Natural killer cell treated with Interleukin-12 subunit alpha and Interleukin-12 subunit beta and Interleukin-15 and Interleukin-18, amount 100 ng/mL, for 72 hours (primary cell): Measurements from ENCODE around the gene DOCK11. TPM values are rescaled to one million over a fixed set of nuclear protein-coding genes. Genes with fewer than 3 reads are reported as not detected.

Experiments used
- ATAC-seq, 2 donors: fragments of 150-1000 bp; cut with Tn5 transposase in 1 of 2; sonication (Bioruptor Pico), chemical (Tn5 transposase) in 1 of 2; 2 replicates each; pipeline ENCODE4 v1.10.0; 2021
- DNase-seq: peaks from one replicate; pipeline ENCODE4 v3.0.0; 2022; ENCODE audit warnings: low spot score
- H3K27ac Mint-ChIP-seq, 2 donors: 1 replicate in 1 of 2; 2 replicates in 1 of 2; pipeline ENCODE4 v1.8.0; 2022; ENCODE audit warnings: mixed read lengths in 2 of 2, mild to moderate bottlenecking in 1 of 2, moderate library complexity in 1 of 2
- H3K27me3 Mint-ChIP-seq, 2 donors: 1 replicate in 1 of 2; 2 replicates in 1 of 2; pipeline ENCODE4 v1.8.0; 2022; ENCODE audit warnings: mixed read lengths in 2 of 2
- H3K36me3 Mint-ChIP-seq: one replicate; pipeline ENCODE4 v1.8.0; 2022; ENCODE audit warnings: mixed read lengths
- H3K4me1 Mint-ChIP-seq, 2 donors: 1 replicate in 1 of 2; 2 replicates in 1 of 2; pipeline ENCODE4 v1.8.0; 2022; ENCODE audit warnings: low read depth in 2 of 2, mixed read lengths in 2 of 2, mild to moderate bottlenecking in 1 of 2
- H3K4me3 Mint-ChIP-seq: one replicate; pipeline ENCODE4 v1.8.0; 2022; ENCODE audit warnings: mixed read lengths
- H3K9me3 Mint-ChIP-seq: 2 replicates; pipeline ENCODE4 v1.8.0; 2022; ENCODE audit warnings: mixed read lengths
- total RNA-seq, 2 donors: library from RNA; stranded (reverse); gene quantifications; one replicate each; pipeline ENCODE4 v1.2.3, GENCODE V29; 2022

DOCK11 gene
- total RNA-seq, 2 donors from 2014 or later = 32.0 to 44.5 TPM

DNA sequence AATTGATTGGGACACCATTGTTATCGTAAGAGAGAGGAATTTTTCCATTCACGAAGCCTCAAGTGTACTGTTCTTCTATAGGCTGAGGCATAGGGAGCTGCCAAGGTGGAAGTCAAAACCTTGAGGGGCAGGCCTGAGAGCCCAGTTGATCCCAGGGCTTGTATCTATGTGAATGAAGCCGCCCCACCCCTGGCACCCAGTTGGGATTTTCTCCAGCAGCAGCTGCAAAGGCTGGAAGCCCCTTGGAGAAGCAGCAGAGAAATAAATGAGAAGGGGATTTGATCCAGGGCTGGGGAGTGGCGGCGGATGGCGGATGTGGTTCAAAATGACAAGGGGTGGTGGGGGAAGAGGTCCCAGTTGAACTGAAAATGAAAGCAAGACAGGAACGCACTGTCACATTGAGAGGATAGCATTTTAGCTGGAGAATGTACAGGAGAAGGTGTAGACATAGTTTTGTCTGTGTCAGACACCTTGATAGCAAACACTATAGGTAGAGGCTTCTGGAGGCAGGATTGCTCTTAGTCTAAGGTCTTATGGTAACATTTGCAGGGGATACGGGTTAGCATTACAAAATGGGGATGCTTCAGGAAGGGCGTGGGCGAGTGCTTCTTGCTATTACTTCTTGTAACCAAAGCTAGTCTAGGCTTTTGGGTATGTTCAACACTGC, 32.6 kb downstream of the DOCK11 start:
- H3K9me3 Mint-ChIP-seq = peaks cover 3% of the 10 kb centered on the region
- ATAC-seq (peak; percentile 85 to 90), DNase-seq (peak; percentile 70)
- peak overlapping the region; percentile 93 to 95 for H3K27ac Mint-ChIP-seq
- peak overlapping the region; percentile 94 for H3K4me3 Mint-ChIP-seq
- H3K27me3 Mint-ChIP-seq = peaks cover 0 to 5% of the 10 kb centered on the region in 2 donors
- peaks cover 11% of the 10 kb centered on the region for H3K36me3 Mint-ChIP-seq
- peaks cover 53 to 72% of the 10 kb centered on the region in 2 donors for H3K4me1 Mint-ChIP-seq

DNA sequence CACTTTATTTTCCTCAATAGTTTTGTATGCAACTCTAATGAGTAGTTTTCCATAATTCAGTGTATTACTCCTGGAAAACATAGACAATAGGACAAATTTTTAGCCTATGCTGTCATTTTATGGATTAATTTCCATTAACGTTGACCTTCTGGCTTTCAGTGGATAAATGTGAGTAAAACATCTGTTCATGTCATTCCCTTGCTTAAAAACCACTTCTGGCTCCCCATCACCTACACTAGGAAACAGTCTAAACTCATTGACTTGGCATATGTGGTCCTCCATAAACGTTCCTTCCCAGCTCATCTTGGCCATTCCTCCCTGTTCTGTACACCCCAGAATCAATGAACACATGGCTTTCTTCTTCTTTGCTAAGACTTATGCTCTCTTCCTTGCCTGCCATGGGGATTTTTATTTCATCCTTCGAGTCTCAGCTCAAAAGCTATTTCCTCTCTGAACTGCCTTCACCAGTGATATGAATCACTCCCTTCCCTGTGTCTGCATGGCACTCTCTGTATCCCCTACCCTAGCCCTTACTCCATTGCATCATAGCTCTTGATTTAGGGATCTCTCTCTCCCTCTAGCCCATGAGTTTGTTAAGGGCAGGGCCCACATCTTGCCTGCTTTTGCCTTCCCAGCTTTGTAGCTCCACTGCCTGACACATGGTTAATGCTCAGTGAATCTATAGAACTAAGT, 34.8 kb downstream of the DOCK11 start:
- Mint-ChIP-seq H3K9me3 (peaks cover 3% of the 10 kb centered on the region), H3K4me1 (peaks cover 45 to 73% of the 10 kb centered on the region in 2 donors)
- no peak for DNase-seq

DNA sequence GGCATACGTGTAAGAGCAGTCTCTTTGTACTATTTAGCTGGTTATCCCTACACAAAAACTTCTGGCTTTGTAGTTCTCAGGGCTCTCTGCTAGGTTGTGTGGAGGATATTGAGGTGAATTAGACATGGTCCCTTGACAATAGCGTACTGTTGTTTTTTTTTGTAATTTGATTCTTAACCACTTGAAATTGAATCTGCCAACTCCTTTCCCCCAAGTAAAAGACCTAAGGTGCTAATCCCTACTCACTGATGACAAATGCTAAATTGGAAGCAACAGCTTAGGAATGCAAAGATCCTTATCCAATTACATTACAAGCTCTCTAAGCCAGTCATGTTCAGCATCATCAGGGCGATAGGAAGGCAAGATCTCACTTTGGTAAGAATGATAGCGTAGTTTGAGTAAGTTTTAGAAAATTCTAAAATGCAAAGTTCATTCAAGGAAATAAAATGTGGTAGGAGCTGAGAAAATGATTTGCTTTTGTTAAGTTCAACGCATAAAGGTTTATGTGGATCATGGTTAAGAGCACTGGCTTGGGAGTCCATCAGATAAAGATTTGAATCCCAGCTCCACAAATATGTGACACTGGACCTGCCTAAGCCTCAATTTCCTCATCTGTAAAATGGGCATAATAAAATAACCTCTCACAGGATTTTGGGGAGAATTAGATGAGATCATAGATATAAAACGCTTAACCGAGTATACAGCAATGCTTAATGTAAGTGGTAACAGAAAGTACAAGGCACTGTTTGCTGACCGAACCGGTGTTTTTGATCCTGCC, 39.3 kb downstream of the DOCK11 start:
- ATAC-seq = no peak
- H3K9me3 Mint-ChIP-seq = no peaks in the 10 kb centered on the region
- H3K27ac Mint-ChIP-seq = peak overlapping the region; percentile 87
- no peaks in the 10 kb centered on the region for H3K27me3 Mint-ChIP-seq
- H3K36me3 Mint-ChIP-seq = peaks cover 7% of the 10 kb centered on the region
- DNase-seq = no peak
- peaks cover 35 to 69% of the 10 kb centered on the region in 2 donors for H3K4me1 Mint-ChIP-seq
- peak overlapping the region; percentile 83 for H3K4me3 Mint-ChIP-seq

More for the DNA sequence above, 34.8 kb downstream of the DOCK11 start:
- H3K4me3 Mint-ChIP-seq = peak overlapping the region; percentile 69
- peak overlapping the region; percentile 93 to 95 for H3K27ac Mint-ChIP-seq
- peaks cover 0 to 2% of the 10 kb centered on the region in 2 donors for H3K27me3 Mint-ChIP-seq
- H3K36me3 Mint-ChIP-seq = peaks cover 11% of the 10 kb centered on the region
- peak; percentile 54 to 63 for ATAC-seq

DNA sequence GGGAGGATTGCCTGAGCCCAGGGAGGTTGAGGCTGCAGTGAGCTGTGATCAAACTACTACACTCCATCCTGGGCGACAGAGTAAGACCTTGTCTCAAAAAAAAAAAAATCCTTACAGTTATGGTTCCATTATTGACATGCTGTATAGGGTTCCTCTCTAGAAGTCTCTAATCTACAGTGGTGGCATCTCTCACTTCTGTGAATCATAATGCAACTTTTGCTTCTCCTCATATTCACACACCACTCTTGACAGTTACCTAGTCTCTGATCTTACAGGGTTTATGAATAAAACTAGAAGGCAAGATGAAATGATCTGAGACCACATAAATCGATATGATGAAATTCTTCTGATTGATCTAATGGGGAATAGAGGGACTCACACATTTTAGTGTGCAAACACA, 40.6 kb downstream of the DOCK11 start:
- Mint-ChIP-seq H3K4me1 (peaks cover 28 to 56% of the 10 kb centered on the region in 2 donors), H3K4me3 (peak overlapping the region; percentile 83), H3K36me3 (peaks cover 7% of the 10 kb centered on the region), H3K27me3 (no peaks in the 10 kb centered on the region), H3K9me3 (no peaks in the 10 kb centered on the region), H3K27ac (peak overlapping the region; percentile 87)
- ATAC-seq (peak; percentile 85 to 96), DNase-seq (no peak)

DNA sequence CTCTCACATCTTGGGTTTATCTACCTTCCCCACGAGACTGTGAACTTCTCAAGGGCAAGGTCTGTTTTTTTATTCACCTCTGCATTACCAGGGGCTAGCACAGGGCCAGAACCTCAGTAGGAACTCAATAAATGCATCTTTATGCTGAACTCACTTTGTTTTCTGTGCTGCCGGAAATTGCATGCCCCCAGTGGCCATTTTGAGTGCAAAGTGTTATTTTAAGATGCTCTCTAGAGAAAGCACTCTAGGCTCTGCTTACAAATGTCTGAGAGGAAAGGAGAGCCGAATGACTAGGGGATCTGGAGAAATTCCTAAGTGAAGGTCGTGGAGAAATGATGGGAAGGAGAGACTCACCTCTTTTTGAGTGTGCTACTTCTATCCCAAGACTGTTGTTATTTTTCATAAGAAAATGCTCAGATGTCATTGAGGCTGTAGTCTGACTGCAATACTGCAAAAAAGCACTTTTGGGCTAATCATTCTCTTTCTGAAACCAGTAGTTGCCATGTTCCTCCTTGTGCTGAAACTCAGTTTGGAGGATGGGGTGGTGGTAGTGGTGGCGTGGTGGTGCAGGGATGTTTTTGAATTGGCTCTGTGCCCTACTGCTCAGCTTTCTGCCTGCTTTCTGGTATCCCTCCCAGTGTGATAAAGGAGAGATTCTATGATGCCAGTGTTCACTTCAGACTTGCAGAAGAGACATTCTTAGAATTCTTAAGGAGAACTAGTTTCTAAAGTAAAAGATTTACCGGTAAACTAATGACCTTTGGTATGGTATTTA, 41.3 kb downstream of the DOCK11 start:
- Mint-ChIP-seq H3K4me3 (peak overlapping the region; percentile 83), H3K9me3 (no peaks in the 10 kb centered on the region), H3K27me3 (no peaks in the 10 kb centered on the region), H3K4me1 (peaks cover 31 to 53% of the 10 kb centered on the region in 2 donors), H3K36me3 (peaks cover 5% of the 10 kb centered on the region), H3K27ac (peak overlapping the region; percentile 87)
- DNase-seq (peak; percentile 66), ATAC-seq (peak; percentile 70)

DNA sequence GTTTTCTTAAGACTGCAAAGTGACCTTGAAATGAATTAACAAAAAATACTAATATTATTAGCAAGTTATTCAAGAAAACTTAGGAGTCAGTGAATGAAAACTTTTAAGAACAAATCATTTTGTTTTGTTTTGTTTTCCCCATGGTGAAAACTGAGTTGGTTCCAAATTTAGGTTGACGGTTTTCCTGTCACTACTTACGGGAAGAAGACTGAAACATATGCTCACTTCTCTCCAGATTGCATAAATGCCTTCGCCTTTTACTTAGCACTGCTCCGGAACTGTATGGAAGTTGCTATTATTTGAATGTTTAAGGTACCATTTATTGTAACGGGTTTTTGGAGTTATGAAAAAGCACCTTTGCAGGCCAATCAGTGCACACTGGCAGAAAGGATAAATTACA, 42.8 kb downstream of the DOCK11 start:
- H3K9me3 Mint-ChIP-seq = no peaks in the 10 kb centered on the region
- H3K4me1 Mint-ChIP-seq = peaks cover 26 to 48% of the 10 kb centered on the region in 2 donors
- H3K27me3 Mint-ChIP-seq = no peaks in the 10 kb centered on the region
- peak overlapping the region; percentile 80 for H3K4me3 Mint-ChIP-seq
- no peaks in the 10 kb centered on the region for H3K36me3 Mint-ChIP-seq
- ATAC-seq = no peak
- no peak for DNase-seq
- H3K27ac Mint-ChIP-seq = peak overlapping the region; percentile 88 to 92

DNA sequence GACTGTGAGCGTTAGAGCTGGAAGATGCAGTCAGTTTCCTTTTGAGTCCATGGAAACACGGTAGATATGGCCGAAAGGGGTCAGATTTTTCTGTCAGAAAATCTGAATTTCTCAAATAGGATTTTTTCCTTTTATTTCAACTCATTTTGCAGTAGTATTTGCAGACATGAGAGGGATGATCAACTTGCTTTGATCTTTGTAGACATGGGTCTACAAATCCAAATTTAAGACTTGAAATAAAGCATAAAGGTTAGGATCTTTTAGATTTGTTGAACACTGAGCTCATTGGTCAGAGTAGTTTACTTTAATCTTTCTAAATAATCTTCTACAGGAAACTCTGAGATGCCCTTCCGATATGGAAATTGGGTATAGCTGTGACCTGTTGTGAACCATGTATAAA, 44.7 kb downstream of the DOCK11 start:
- Mint-ChIP-seq H3K4me1 (peaks cover 20 to 30% of the 10 kb centered on the region in 2 donors), H3K4me3 (no peak overlapping the region), H3K9me3 (no peaks in the 10 kb centered on the region), H3K27ac (no peak overlapping the region), H3K27me3 (no peaks in the 10 kb centered on the region), H3K36me3 (no peaks in the 10 kb centered on the region)
- DNase-seq (no peak), ATAC-seq (no peak)

DNA sequence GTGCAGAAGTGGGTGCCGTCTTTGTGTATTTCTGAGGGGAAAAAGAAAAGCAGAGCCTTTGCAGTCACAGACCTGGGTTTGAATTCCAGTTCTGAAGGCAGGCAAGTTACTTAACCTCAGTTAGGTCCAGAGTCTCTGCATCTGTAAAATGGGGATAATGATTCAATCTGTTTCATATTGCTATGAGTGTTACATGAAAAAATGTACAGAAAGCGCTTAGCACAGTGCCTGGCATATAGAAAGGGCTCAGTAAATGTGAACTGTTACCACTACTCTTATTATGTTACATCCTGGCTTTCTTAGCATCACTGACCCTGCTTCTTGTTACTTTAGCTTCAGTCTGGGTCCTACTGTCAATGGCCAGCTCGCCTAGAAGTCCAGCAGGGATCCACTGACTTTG, 45.9 kb downstream of the DOCK11 start:
- H3K4me3 Mint-ChIP-seq = no peak overlapping the region
- no peak for DNase-seq
- H3K36me3 Mint-ChIP-seq = no peaks in the 10 kb centered on the region
- peak overlapping the region in 1 of 2 donors; percentile 28 for H3K27ac Mint-ChIP-seq
- H3K4me1 Mint-ChIP-seq = peaks cover 15 to 19% of the 10 kb centered on the region in 2 donors
- no peaks in the 10 kb centered on the region for H3K27me3 Mint-ChIP-seq
- H3K9me3 Mint-ChIP-seq = no peaks in the 10 kb centered on the region
- ATAC-seq = no peak

DNA sequence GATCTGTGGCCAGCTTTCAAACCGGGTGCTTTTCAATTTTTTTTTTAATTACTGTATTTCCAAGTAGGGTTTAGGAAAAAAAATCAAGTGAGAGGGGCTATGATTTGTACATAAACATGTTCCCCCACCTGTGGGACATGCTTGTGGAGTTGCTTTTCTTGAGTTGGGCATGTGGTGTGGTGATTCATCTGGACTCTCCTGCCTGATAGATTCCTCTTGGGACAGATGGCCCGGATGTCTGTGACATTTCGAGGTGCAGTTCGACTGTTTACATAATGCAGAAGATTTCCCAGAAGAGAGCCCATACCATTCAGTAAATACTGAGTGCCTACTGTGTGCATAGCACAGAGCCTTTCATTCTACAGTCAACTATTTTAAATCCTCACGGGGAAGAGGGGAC, 49.9 kb downstream of the DOCK11 start:
- Mint-ChIP-seq H3K27ac (peak overlapping the region in 1 of 2 donors; percentile 70), H3K4me1 (peaks cover 0 to 7% of the 10 kb centered on the region in 2 donors), H3K36me3 (no peaks in the 10 kb centered on the region), H3K27me3 (no peaks in the 10 kb centered on the region), H3K9me3 (no peaks in the 10 kb centered on the region), H3K4me3 (no peak overlapping the region)
- DNase-seq = no peak
- no peak for ATAC-seq

DNA sequence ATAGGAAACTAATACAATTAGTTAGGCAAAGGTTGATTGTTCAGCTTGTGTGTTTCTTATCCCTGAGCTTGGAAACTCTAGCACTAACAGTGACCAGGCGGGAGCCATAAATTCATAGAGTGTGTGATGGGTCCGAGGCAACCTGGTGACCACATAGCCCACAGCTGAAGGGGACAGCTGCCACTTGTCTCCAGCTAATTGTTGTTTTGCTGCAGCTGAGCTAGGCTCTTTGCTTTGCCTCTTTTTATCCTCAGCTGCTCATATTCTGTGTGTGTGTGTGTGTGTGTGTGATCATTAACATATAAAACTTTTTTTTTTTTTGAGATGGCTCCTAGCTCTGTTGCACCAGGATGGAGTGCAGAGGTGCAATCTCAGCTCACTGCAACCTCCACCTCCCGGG, 53.2 kb downstream of the DOCK11 start:
- ATAC-seq (no peak), DNase-seq (no peak)
- H3K4me1 Mint-ChIP-seq = no peaks in the 10 kb centered on the region
- H3K27me3 Mint-ChIP-seq = no peaks in the 10 kb centered on the region
- H3K4me3 Mint-ChIP-seq = no peak overlapping the region
- H3K27ac Mint-ChIP-seq = no peak overlapping the region
- no peaks in the 10 kb centered on the region for H3K9me3 Mint-ChIP-seq
- no peaks in the 10 kb centered on the region for H3K36me3 Mint-ChIP-seq

DNA sequence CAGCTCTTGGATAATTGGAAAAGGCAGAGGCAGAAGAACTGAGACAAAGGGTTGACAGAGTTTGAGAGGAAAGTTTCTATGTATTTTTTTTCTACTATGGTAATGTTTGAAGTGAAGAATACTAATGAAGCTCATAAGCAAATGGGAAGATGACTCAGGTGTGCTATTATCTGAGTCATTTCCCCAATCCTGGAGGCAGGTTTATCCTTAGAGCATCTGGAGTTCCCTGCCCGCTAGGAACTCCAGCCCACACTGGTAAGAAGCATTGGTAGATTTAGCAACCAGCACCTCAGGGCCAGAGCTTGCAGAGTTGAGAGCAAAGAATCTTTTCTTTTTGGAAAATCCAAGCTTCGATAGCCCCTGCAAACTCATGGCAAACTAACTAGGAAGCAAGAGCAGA, 55.2 kb downstream of the DOCK11 start:
- H3K27ac Mint-ChIP-seq = peak overlapping the region; percentile 57 to 58
- no peak for ATAC-seq

DNA sequence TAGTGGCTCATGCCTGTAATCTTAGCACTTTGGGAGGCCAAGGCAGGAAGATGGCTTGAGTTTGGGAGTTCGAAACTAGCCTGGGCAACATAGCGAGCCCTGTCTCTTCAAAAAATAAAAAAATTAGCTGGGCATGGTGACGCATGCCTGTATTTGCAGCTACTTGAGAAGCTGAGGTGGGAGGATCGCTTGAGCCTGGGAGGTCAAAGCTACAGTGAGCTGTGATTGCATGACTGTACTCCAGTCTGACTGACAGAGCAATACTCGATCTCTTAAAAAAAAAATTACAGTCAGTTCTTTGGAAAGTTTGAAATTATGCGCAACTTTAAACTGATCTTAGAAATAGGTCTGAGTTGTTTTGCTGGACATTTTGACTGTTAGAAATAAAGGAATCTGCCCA, 55.8 kb downstream of the DOCK11 start:
- H3K36me3 Mint-ChIP-seq = no peaks in the 10 kb centered on the region
- DNase-seq = no peak
- H3K9me3 Mint-ChIP-seq = no peaks in the 10 kb centered on the region
- no peak overlapping the region for H3K27ac Mint-ChIP-seq
- no peak for ATAC-seq
- no peaks in the 10 kb centered on the region for H3K27me3 Mint-ChIP-seq
- no peak overlapping the region for H3K4me3 Mint-ChIP-seq
- H3K4me1 Mint-ChIP-seq = peaks cover 4 to 5% of the 10 kb centered on the region in 2 donors

More for the DNA sequence above, 55.2 kb downstream of the DOCK11 start:
- Mint-ChIP-seq H3K4me3 (no peak overlapping the region), H3K36me3 (no peaks in the 10 kb centered on the region), H3K27me3 (no peaks in the 10 kb centered on the region), H3K4me1 (peaks cover 4 to 5% of the 10 kb centered on the region in 2 donors), H3K9me3 (no peaks in the 10 kb centered on the region)
- DNase-seq = no peak
